ENCODE results near the gene NKD2.

DNA sequence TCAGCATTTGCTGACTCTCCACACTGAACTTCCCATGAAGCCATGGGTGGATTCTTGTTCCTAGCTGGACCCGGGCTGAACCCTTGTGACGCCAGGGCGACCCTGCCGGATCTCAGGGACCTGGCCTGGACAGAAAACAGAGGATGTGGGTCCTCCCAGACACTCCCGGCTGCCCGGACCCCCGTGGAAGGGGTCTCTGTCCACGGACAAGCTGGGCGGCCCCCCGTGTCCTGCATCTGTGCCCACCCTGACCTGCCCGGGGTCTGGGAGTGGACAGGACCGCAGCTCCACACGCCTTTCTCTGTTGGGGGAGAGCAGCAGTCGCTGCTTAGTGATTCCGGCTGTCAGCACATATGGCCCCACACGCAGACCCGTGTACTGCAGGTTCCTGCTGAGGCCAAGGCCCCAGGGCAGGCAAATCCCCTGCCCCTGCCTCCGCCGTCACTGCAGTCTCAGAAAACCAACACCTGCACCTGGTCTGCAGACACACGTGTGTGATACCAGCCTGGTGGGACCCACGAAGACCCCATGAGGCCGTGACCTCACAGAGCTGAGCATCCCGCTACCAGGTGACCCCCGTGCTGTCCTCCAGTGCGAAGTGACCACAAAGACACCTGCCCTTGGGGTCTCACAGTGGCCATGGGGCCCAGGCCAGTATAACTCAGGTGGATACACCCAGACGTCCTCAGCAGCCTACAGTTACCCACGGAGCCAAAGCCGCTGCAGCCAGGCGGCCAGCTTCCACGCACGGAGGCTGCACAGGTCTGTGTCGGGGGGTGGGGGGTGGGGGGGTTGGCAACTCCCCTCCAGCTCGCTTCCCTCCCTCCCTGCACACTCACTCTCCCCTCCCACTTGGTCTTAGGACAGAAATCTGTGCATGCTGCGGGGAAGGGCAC lies 50.6 kb downstream of the NKD2 start:
- no peak for TF ChIP-seq CTCF (IDR thresholded peaks at IDR 0.05; ENCODE audit: insufficient read depth, low read length, poor library complexity, severe bottlenecking)
- TF ChIP-seq EZH2phosphoT487 (conservative IDR thresholded peaks at IDR 0.05; ENCODE audit: low read length) = no peak
